GM18508 (cell line): ENCODE results near the gene SCNN1G.

Source experiments
- ATAC-seq: cut with Tn5 transposase; IDR thresholded peaks from one replicate; pipeline ENCODE4 v1.9.1; 2021; ENCODE audit warnings: moderate number of reproducible peaks; ENCODE audit not compliant: insufficient read depth, unreplicated experiment

Gene SCNN1G

GRCh38 chr16:23152386-23153178 is 30.0 kb upstream of the SCNN1G start:
- ATAC-seq, result no peak

- no peak for ATAC-seq
Observed at GRCh38 chr16:23155445-23156049, 27.0 kb upstream of the SCNN1G start.

GRCh38 chr16:23156110-23156509 is 26.4 kb upstream of the SCNN1G start:
- no peak for ATAC-seq

- ATAC-seq, result no peak
Observed at GRCh38 chr16:23156946-23157460, 25.5 kb upstream of the SCNN1G start.

GRCh38 chr16:23158114-23158513 is 24.4 kb upstream of the SCNN1G start:
- no peak for ATAC-seq

- no peak for ATAC-seq
Observed at GRCh38 chr16:23160082-23160481, 22.5 kb upstream of the SCNN1G start.

GRCh38 chr16:23160574-23160973 is 22.0 kb upstream of the SCNN1G start:
- no peak for ATAC-seq

- no peak for ATAC-seq
Observed at GRCh38 chr16:23163921-23164320, 18.6 kb upstream of the SCNN1G start.

- no peak for ATAC-seq
Observed at GRCh38 chr16:23164736-23165135, 17.8 kb upstream of the SCNN1G start.

- ATAC-seq, result no peak
Observed at GRCh38 chr16:23172583-23172982, 10.0 kb upstream of the SCNN1G start.

- ATAC-seq, result no peak
Observed at GRCh38 chr16:23172994-23173393, 9.6 kb upstream of the SCNN1G start.

GRCh38 chr16:23174622-23175021 is 7.9 kb upstream of the SCNN1G start:
- ATAC-seq, result no peak

- no peak for ATAC-seq
Observed at GRCh38 chr16:23175651-23176050, 6.9 kb upstream of the SCNN1G start.

GRCh38 chr16:23181506-23181905 is 1.0 kb upstream of the SCNN1G start:
- no peak for ATAC-seq

- no peak for ATAC-seq
Observed at GRCh38 chr16:23182206-23182678, 303 bp upstream of the SCNN1G start.

GRCh38 chr16:23183543-23183862 is 958 bp downstream of the SCNN1G start:
- no peak for ATAC-seq

GRCh38 chr16:23185656-23186055 is 3.1 kb downstream of the SCNN1G start:
- ATAC-seq, result no peak

GRCh38 chr16:23186171-23186570 is 3.6 kb downstream of the SCNN1G start:
- no peak for ATAC-seq

GRCh38 chr16:23187341-23187740 is 4.8 kb downstream of the SCNN1G start:
- ATAC-seq, result no peak

- ATAC-seq, result no peak
Observed at GRCh38 chr16:23188911-23189310, 6.4 kb downstream of the SCNN1G start.

- ATAC-seq, result no peak
Observed at GRCh38 chr16:23194497-23195221, 12.1 kb downstream of the SCNN1G start.
